HepG2 (cell line): ENCODE measurements around the gene KCTD18. TPM values are rescaled to one million over a fixed set of nuclear protein-coding genes. Genes with fewer than 3 reads are reported as not detected.

Source experiments
- ATAC-seq: fragments of 200-7000 bp; cut with Tn5 transposase; 3 replicates; pipeline ENCODE4 v1.9.1; 2020; ENCODE audit warnings: mild to moderate bottlenecking, moderate library complexity
- BruUV-seq: library from RNA; stranded (reverse); fragments of 400-500 nt; replicated peaks from 2 replicates; lab custom pipeline; 2021; lab: Mats Ljungman, UMichigan
- CTCF ChIA-PET: fragments of 300-600 bp; formaldehyde crosslinking; extraction: SDS; loops from one replicate; lab custom pipeline; 2021; ENCODE audit warnings: low total read pairs, inconsistent platforms, low intra/inter-chr PET ratio; lab: Yijun Ruan, JAX
- POLR2A ChIA-PET: fragments of 350-600 bp; sonication (Branson Sonifier 250); formaldehyde crosslinking; loops from one replicate; lab custom pipeline; 2020; ENCODE audit warnings: antibody characterized with exemption, inconsistent platforms; lab: Yijun Ruan, JAX
- DNase-seq: peaks from one replicate; pipeline ENCODE4 v3.0.0-alpha.2; 2015; ENCODE audit warnings: low spot score
- FAIRE-seq: peaks from 3 replicates; lab custom pipeline; 2011; peaks lifted over from hg19 to GRCh38; lab: Jason Lieb, UNC
- H2AFZ ChIP-seq: one replicate; pipeline ENCODE4 v1.6.1; 2011; ENCODE audit warnings: low read length, inconsistent platforms
- H3K27ac ChIP-seq: fragments of 300-600 bp; 3 replicates; pipeline ENCODE4 v1.8.0; 2011; ENCODE audit warnings: mixed run types, mild to moderate bottlenecking, mixed read lengths, low read length, inconsistent platforms; ENCODE audit not compliant: insufficient read depth; ENCODE audit errors: extremely low read length
- H3K27me3 ChIP-seq, 2 experiments: fragments of 200-600 bp in 1 of 2; 2 replicates in 1 of 2; 3 replicates in 1 of 2; pipeline versions ENCODE4 v1.6.0 to v1.8.0; 2011; ENCODE audit warnings: low read length in 2 of 2, mild to moderate bottlenecking in 2 of 2, moderate library complexity in 2 of 2, inconsistent platforms in 1 of 2; ENCODE audit not compliant: insufficient read depth in 2 of 2, control insufficient read depth in 1 of 2
- H3K36me3 ChIP-seq, 2 experiments: fragments of 200-600 bp in 1 of 2; replicated peaks in 1 of 2; 2 replicates in 1 of 2; 3 replicates in 1 of 2; pipeline versions ENCODE4 v1.5.1 to v1.8.0; 2011; ENCODE audit warnings: low read length in 2 of 2, inconsistent platforms in 1 of 2; ENCODE audit not compliant: insufficient read depth in 2 of 2, control insufficient read depth in 1 of 2
- H3K4me1 ChIP-seq: 2 replicates; pipeline ENCODE4 v1.5.1; 2012; ENCODE audit warnings: low read length, inconsistent platforms; ENCODE audit not compliant: insufficient read depth
- H3K4me2 ChIP-seq: 2 replicates; pipeline ENCODE4 v1.6.0; 2011; ENCODE audit warnings: low read depth, low read length, inconsistent platforms
- H3K4me3 ChIP-seq, 3 experiments: fragments of 200-600 bp in 1 of 3; sonication (generic), shearing (Covaris generic) in 1 of 3; replicated peaks in 1 of 3; 2 replicates each; pipeline ENCODE4 v1.5.1; 2011 to 2016; ENCODE audit warnings: low read length in 3 of 3, inconsistent platforms in 2 of 3, low read depth in 2 of 3, mild to moderate bottlenecking in 2 of 3, control low read depth in 1 of 3, mixed read lengths in 1 of 3; ENCODE audit not compliant: insufficient read depth in 1 of 3
- H3K79me2 ChIP-seq: one replicate; pipeline ENCODE4 v1.6.1; 2011; ENCODE audit warnings: low read length, inconsistent platforms; ENCODE audit not compliant: insufficient read depth
- H3K9ac ChIP-seq: 2 replicates; pipeline ENCODE4 v1.6.0; 2011; ENCODE audit warnings: mild to moderate bottlenecking, low read depth, low read length, inconsistent platforms; ENCODE audit not compliant: insufficient read depth
- H3K9me3 ChIP-seq: 2 replicates; pipeline ENCODE4 v1.5.1; 2012; ENCODE audit warnings: mild to moderate bottlenecking, low read length
- H4K20me1 ChIP-seq: 2 replicates; pipeline ENCODE4 v1.6.0; 2011; ENCODE audit warnings: inconsistent platforms, mild to moderate bottlenecking, low read length, moderate library complexity; ENCODE audit not compliant: insufficient read depth
- CBFB ChIP-seq: sonication (generic); formaldehyde crosslinking; IDR thresholded peaks from 2 replicates; pipeline ENCODE4 v1.4.0; 2020; ENCODE audit warnings: missing genetic modification reagents
- CEBPB ChIP-seq: IDR thresholded peaks from 2 replicates; pipeline ENCODE4 v1.6.1; 2011; ENCODE audit warnings: low read depth, low read length, improper control_type of control experiment, borderline replicate concordance
- FOXJ3 ChIP-seq: sonication (generic); formaldehyde crosslinking; IDR thresholded peaks from 2 replicates; pipeline ENCODE4 v1.4.0; 2020; ENCODE audit warnings: missing genetic modification reagents, mild to moderate bottlenecking, borderline replicate concordance
- KDM6A ChIP-seq: IDR thresholded peaks from 2 replicates; pipeline ENCODE4 v1.6.1; 2016; ENCODE audit warnings: low read depth
- SIX4 ChIP-seq: sonication (generic); formaldehyde crosslinking; IDR thresholded peaks from 2 replicates; pipeline ENCODE4 v1.4.0; 2020; ENCODE audit warnings: missing genetic modification reagents
- WGBS: methylation state at CpG from one replicate; pipeline ENCODE4 v1.1.6; 2017; ENCODE audit warnings: low lambda C conversion rate; 5-methylcytosine and 5-hydroxymethylcytosine counted together
- in situ Hi-C: cut with HindIII; loops from 2 replicates; pipeline ENCODE4 v1.10.0; 2017; ENCODE audit warnings: low pct_unique_long_range_greater_than_20kb; ENCODE audit not compliant: extremely low pct_ligation_motif_present
- intact Hi-C: fragments of 100-400 bp; cut with micrococcal nuclease; formaldehyde crosslinking; loops from one replicate; pipeline ENCODE4 v1.10.0; 2022; ENCODE audit not compliant: unreplicated experiment
- polyA plus RNA-seq, 8 experiments: library from polyadenylated mRNA; depleted of rRNA in 3 of 8; stranded (reverse) in 7 of 8; unstranded in 1 of 8; fragments of >200 nt; fragmentation: Illumina TruSeq in 4 of 8; extraction: Trizol in 4 of 8; gene quantifications; 2 replicates each; pipeline versions ENCODE4 v1.2.1 to v1.2.3, GENCODE V29; 2011 to 2016; ENCODE audit warnings: low read depth in 4 of 8, missing spikeins in 1 of 8, mixed read lengths in 1 of 8; ENCODE audit not compliant: insufficient read depth in 1 of 8
- total RNA-seq, 5 experiments: library from RNA; depleted of rRNA; stranded (reverse); fragments of >200 nt; fragmentation: Illumina TruSeq; extraction: Trizol; gene quantifications; 2 replicates each; pipeline ENCODE4 v1.2.3, GENCODE V29; 2016; ENCODE audit warnings: low read depth in 1 of 5

Gene KCTD18
- total and polyA plus RNA-seq, 2 of the 13 experiments (the other 11 are each of a cell fraction or from before 2014, with no cell fraction given) = 2.2 to 7.1 TPM

GRCh38 chr2:200494048-200494447 lies 15.8 kb downstream of the KCTD18 start:
- no peak overlapping the region for H3K9ac ChIP-seq
- no peak for ATAC-seq
- H3K79me2 ChIP-seq = no peaks in the 10 kb centered on the region
- TF ChIP-seq CEBPB (peak; percentile 82), FOXJ3 (CRISPR knock-in tag) (no peak)
- TF ChIP-seq, all 625 proteins: peak for 1
- intact Hi-C loops = no loop called here
- DNase-seq (no peak), FAIRE-seq (peak; percentile 21)
- BruUV-seq = no TSS peak
- Histone ChIP-seq H3K4me1 (no peaks in the 10 kb centered on the region), H2AFZ (no peak overlapping the region), H3K27ac (no peak overlapping the region), H3K36me3 (peaks cover 0 to 6% of the 10 kb centered on the region in 2 experiments; a peak in 2 of 5 replicates), H3K4me2 (no peak overlapping the region), H3K4me3 (no peak overlapping the region), H4K20me1 (no peaks in the 10 kb centered on the region), H3K9me3 (no peaks in the 10 kb centered on the region), H3K27me3 (no peaks in the 10 kb centered on the region)
- CTCF ChIA-PET = no interaction called here
- 96% methylated on average over 2 of the region's 2 CpGs for WGBS
- in situ Hi-C loops = no loop called here
- POLR2A ChIA-PET = interaction anchor here (1.1 kb wide), 1 partner anchor 16 kb away, joined by 4 read pairs; the partner anchor contains the start of gene KCTD18

GRCh38 chr2:200492656-200493055 lies 17.2 kb downstream of the KCTD18 start:
- H2AFZ ChIP-seq = no peak overlapping the region
- H3K79me2 ChIP-seq = no peaks in the 10 kb centered on the region
- TF ChIP-seq KDM6A (no peak), CBFB (no peak), SIX4 (CRISPR knock-in tag) (no peak)
- FAIRE-seq = no peak
- ATAC-seq = no peak
- H3K4me1 ChIP-seq = no peaks in the 10 kb centered on the region
- DNase-seq = no peak
- POLR2A ChIA-PET = no interaction called here
- no peak overlapping the region for H3K4me3 ChIP-seq
- peaks cover 0 to 6% of the 10 kb centered on the region in 2 experiments; a peak in 2 of 5 replicates for H3K36me3 ChIP-seq
- in situ Hi-C loops (no loop called here), intact Hi-C loops (no loop called here)
- no peak overlapping the region for H3K27ac ChIP-seq
- H3K4me2 ChIP-seq = no peak overlapping the region
- CTCF ChIA-PET = no interaction called here
- H3K9ac ChIP-seq = no peak overlapping the region
- H4K20me1 ChIP-seq = no peaks in the 10 kb centered on the region
- BruUV-seq = no TSS peak
- H3K27me3 ChIP-seq = no peaks in the 10 kb centered on the region
- H3K9me3 ChIP-seq = no peaks in the 10 kb centered on the region
